HG03025 (cell line): Measurements from ENCODE around the gene EGFL8.

Experiments used
- ATAC-seq: cut with Tn5 transposase; IDR thresholded peaks from one replicate; pipeline ENCODE4 v1.9.1; 2021; ENCODE audit warnings: mild to moderate bottlenecking, moderate library complexity; ENCODE audit not compliant: unreplicated experiment, low FRiP score

Gene EGFL8

DNA sequence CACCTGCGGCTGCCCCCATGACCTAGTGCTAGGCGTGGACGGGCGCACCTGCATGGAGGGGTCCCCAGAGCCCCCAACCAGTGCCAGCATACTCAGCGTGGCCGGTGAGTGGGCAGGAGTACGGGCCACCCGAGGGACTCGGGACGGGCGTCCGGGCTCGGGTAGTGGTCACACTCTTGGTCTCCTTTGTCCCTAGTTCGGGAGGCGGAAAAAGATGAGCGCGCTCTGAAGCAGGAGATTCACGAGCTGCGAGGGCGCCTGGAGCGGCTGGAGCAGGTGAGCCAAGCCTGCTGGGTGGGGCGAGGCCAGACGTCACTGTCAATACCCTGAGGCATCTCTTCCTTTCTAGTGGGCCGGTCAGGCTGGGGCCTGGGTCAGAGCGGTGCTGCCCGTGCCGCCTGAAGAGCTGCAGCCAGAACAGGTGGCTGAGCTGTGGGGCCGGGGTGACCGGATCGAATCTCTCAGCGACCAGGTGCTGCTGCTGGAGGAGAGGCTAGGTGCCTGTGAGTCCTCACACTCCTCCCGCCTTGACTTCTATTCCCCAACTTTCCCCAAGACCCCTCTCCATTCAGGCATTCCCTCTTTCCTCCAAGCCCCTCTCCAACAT is 2.9 kb downstream of the EGFL8 start:
- ATAC-seq: no peak

GRCh38 chr6:32167761-32168262 is 3.4 kb downstream of the EGFL8 start:
- no peak for ATAC-seq

GRCh38 chr6:32168350-32168749 is 4.0 kb downstream of the EGFL8 start:
- ATAC-seq: no peak

DNA sequence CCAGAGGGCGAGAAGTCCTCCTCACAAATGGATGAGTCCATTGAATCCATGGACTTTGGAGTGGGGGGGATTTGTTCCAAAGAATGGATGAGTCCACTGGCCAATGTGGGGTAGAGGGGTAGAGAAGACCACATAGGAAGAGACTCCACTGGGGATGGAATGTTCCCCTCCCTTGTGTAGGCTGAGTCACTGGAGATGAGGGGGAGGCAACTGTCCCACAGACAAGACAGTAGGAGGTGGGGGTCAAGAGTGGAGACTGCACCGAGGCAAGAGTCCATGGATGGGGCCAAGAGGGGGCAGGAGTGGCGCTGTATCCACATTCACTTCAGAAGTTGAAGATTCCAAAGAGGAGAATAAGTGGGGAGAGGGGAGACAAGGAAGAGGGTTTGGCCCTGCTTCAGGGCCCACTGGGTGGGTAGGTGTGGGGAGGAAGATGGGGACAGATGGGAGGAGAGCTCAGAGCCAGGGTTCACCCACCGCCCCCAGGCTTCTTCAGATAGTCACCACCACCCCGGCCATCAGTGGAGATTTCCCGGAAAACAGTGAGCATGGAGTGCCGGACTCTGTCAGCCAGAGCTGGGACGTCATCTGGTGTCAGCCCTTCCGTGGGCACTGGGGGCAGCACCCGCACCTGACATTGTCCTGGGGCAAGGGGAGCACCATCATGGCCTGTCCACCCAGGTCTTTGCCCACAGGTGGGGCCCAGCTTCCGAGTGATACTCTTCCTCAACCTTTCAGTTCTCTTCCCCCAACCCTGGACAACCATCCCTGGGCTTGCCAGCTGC is 4.6 kb downstream of the EGFL8 start:
- ATAC-seq: no peak

- ATAC-seq: no peak
These were observed 5.9 kb downstream of the EGFL8 start for GRCh38 chr6:32170294-32170693.

DNA sequence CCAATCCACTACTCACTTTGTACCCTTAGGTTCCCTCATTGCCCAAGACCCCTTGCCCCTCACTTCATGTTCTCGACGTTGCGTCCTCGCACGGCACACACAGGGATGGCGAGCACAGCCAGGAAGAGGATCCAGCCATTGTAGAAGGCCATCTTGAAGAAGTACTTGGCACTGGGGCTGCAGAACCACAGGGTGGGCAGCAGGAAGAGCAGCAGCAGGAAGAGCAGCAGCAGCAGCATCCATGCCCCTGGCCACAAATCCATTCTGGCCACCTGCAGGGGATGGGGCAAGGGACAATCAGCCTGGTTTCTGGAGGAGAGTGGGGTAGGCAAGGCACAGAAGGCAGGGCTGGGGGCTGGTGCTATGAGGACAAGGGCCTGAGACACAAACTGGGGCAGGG is 6.8 kb downstream of the EGFL8 start:
- no peak for ATAC-seq

DNA sequence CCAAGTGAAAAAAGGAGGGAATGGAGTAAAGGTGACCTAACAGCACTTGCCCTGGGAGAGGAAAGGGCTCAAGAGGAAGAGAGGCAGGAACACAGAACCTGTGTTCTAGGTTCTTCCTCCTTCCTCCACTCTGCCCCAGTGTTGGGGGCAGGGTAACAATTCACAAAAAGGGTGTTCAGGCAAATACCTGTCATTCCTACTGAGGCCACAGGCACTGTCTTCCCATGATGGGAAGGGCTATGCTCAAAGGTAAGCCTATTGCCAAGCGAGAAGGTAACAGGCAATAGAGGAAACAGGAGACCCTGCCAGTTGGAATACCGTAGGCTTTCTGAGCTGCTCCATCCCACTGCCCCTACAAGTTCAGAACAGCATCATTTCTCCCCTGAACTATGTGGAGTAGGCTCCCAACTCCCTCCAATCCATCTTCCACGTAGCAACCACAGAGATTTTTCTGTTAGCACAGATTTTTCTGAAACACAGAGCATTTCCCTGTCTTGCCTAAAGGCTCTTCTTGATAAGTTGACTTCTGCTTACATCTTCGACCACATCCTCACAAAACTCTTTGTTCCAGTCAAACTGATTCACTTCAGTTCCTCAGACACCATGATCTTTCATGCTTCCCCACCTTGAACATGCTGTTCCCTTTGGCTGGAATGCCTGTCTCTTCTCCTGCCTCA is 8.8 kb downstream of the EGFL8 start:
- no peak for ATAC-seq

DNA sequence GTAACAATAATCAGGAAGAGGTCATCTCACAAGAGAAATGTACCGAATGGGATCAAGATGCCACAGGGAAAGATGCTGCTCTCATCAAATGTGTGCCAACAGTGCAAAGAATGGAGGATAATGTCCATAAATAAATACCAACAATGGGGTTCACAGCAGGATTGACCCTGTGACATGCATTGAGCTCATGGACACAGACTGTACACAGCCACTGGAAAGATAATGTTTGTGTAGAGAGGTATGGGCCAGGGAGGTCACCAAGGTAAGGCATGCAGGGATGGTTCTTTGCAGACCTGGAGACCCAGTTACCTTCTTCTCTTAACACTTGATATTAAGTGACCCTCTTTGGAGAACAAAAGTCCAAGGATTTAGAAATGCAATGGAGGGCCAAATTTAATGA is 10.0 kb downstream of the EGFL8 start:
- no peak for ATAC-seq

- ATAC-seq: no peak
These were observed 10.9 kb downstream of the EGFL8 start for GRCh38 chr6:32175322-32175710.

GRCh38 chr6:32175711-32176475 is 11.5 kb downstream of the EGFL8 start, which contains the start of gene AGPAT1:
TSS of gene AGPAT1 (minus strand) at chr6:32176084. CDS start at chr6:32171496, 4,588 bp downstream.
- ATAC-seq: peak; percentile 33

DNA sequence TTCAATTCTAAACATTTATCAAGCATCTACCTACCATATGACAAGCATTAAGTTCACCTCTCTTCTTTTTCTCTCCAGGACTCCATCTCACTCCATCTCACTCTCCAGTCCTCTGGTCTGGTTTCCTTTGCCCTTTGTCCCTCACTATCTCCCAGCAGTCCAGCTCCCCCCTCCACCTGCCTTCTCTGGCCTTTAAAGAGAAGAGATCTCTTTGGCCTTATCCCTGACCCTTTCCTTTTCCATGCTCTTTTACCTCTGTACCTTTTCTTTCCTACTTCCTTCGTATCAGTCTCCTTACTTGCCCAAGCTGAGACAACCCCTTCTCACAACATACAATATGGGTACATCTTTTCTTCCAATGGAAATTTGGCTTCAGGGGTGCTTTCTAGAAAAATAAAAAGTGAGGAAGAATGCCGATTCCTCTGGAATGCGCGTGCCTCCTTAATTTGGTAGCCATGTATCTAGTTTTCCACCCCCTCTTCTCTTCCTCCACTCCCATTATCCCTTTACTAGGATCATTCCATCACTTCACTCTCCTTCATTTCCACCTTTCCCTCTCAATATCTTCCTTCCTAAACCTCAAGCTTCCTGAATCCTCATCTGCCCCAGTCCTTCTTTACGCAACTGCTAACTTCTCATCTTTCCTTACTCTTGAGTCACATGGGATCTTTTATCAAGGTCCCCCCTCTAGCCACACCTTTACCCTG is 12.2 kb downstream of the EGFL8 start:
- no peak for ATAC-seq

GRCh38 chr6:32177183-32177787 is 12.9 kb downstream of the EGFL8 start:
- peak; percentile 0 for ATAC-seq

GRCh38 chr6:32177788-32178546 is 13.6 kb downstream of the EGFL8 start, which contains the start of gene RNF5:
TSS of gene RNF5 (plus strand) at chr6:32178405. CDS start at chr6:32178512, 107 bp downstream.
- peak; percentile 73 for ATAC-seq

GRCh38 chr6:32178547-32179440 is 14.4 kb downstream of the EGFL8 start:
- no peak for ATAC-seq

- no peak for ATAC-seq
These were observed 15.5 kb downstream of the EGFL8 start for GRCh38 chr6:32179766-32180405.

DNA sequence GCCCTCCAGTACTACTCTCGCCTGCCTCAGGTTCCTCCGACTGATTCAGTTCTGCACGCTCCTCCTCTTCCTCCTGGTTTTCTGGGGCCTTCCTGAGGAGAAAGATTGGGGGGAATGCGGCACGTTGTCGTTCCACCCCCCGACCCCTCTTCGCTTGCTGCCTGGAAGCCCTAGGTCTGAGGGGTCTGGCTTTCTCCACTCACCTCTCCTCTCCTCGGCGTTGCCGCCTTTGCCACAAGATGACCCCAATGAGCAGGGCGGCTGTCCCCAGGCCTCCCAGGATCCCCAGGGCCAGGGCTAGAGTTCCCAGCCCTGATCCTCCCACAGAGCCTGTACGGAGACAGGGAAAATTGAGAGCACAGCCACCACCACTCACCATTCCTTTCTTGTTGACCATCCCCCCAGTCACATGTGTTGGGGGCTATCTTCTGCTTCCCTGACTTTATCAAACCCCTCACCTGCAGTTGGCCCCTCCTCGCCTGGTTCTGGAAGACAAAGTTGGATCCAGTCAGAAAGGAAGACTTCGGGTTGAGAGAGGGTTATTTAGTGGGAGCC is 16.8 kb downstream of the EGFL8 start:
- no peak for ATAC-seq

DNA sequence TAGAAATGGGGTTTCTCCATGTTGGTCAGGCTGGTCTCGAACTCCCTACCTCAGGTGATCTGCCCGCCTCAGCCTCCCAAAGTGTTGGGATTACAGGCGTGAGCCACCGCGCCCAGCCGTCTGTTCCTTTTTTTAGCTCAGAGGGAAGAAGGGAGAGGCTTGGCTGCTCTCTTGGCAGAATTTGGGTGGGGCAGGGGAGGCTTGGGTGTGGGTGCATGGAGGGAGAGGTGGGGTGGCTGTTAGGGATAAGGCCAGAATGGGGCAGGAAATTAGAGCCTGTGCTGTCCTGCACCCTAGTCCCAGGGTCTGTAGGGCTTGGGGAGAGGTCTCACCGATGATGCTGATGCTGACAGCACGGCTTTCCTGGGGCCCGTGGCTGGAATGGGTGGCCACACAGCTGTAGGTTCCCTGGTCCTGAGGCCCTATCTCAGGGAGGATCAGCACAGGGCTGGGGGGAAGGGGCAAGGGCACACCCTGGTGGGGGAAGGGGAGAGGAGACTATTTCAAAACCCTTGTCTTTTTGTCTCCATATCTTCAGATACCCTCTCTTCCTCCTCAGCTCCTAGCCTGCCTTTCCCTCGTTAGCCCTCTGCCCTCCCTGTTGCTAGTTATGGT is 17.6 kb downstream of the EGFL8 start:
- no peak for ATAC-seq
